ENCODE data around the gene SPO11.

The SPO11 gene

GRCh38 chr20:57389695-57390603 lies 60.3 kb downstream of the SPO11 start:
- no peak for TF ChIP-seq RAD21 (IDR thresholded peaks at IDR 0.05; ENCODE audit: low read depth)
- TF ChIP-seq ZBTB7A (IDR thresholded peaks at IDR 0.05; ENCODE audit: low read depth) = 0 out of 2 replicates have a peak, but pooled peaks have one; percentile 40
- TF ChIP-seq NFIC (IDR thresholded peaks at IDR 0.05) = no peak

- TF ChIP-seq TEAD4 (IDR thresholded peaks at IDR 0.05) (no peak), RAD21 (IDR thresholded peaks at IDR 0.05; ENCODE audit: low read depth) (no peak), TCF12 (IDR thresholded peaks at IDR 0.05; ENCODE audit: low read depth) (no peak), TAF1 (IDR thresholded peaks at IDR 0.05; ENCODE audit: low read depth) (no peak), MAX (IDR thresholded peaks at IDR 0.05) (no peak), EGR1 (IDR thresholded peaks at IDR 0.05) (no peak), CREB1 (IDR thresholded peaks at IDR 0.05; ENCODE audit: low read depth) (no peak), ZBTB7A (IDR thresholded peaks at IDR 0.05; ENCODE audit: low read depth) (no peak), FOXM1 (IDR thresholded peaks at IDR 0.05; ENCODE audit: borderline replicate concordance, low read depth) (no peak), CEBPB (IDR thresholded peaks at IDR 0.05) (no peak), REST (IDR thresholded peaks at IDR 0.05; ENCODE audit: low read depth) (no peak), EP300 (IDR thresholded peaks at IDR 0.05; ENCODE audit: borderline replicate concordance) (no peak)
Measured at GRCh38 chr20:57390604-57391438, 61.2 kb downstream of the SPO11 start, which contains the start of gene RBM38. Gene RBM38, plus strand, starts transcription at chr20:57391396. Its CDS starts 186 bp downstream, at chr20:57391582.

GRCh38 chr20:57391439-57392301 lies 62.1 kb downstream of the SPO11 start:
- no peak for TF ChIP-seq TEAD4 (IDR thresholded peaks at IDR 0.05)
- peak; percentile 32; the same call in 1 of the 2 replicates for TF ChIP-seq MAX (IDR thresholded peaks at IDR 0.05)

GRCh38 chr20:57392512-57393271 lies 63.1 kb downstream of the SPO11 start:
- TF ChIP-seq USF1 (IDR thresholded peaks at IDR 0.05) (no peak), TCF12 (IDR thresholded peaks at IDR 0.05; ENCODE audit: low read depth) (no peak), EP300 (IDR thresholded peaks at IDR 0.05; ENCODE audit: borderline replicate concordance) (no peak), RAD21 (IDR thresholded peaks at IDR 0.05; ENCODE audit: low read depth) (no peak), TAF1 (IDR thresholded peaks at IDR 0.05; ENCODE audit: low read depth) (no peak), EGR1 (IDR thresholded peaks at IDR 0.05) (no peak), CREB1 (IDR thresholded peaks at IDR 0.05; ENCODE audit: low read depth) (no peak), CEBPB (IDR thresholded peaks at IDR 0.05) (no peak), FOXM1 (IDR thresholded peaks at IDR 0.05; ENCODE audit: borderline replicate concordance, low read depth) (no peak), YY1 (IDR thresholded peaks at IDR 0.05; ENCODE audit: low read depth) (no peak), MAX (IDR thresholded peaks at IDR 0.05) (no peak), TEAD4 (IDR thresholded peaks at IDR 0.05) (no peak), ZBTB7A (IDR thresholded peaks at IDR 0.05; ENCODE audit: low read depth) (no peak)

All from Ishikawa (cell line).